ENCODE measurements around the gene DTNB.

Gene DTNB

GRCh38 chr2:25453199-25453905 is 220.0 kb downstream of the DTNB start:
- DNase-seq = no peak
- in situ Hi-C loops (cut with HindIII; ENCODE audit: low pct_ligation_motif_present, low pct_unique_long_range_greater_than_20kb, low sequenced_read_pairs) = no loop called here

- DNase-seq = no peak
- in situ Hi-C loops (cut with HindIII; ENCODE audit: low pct_ligation_motif_present, low pct_unique_long_range_greater_than_20kb, low sequenced_read_pairs) = no loop called here
Measured at GRCh38 chr2:25448808-25449207, 224.6 kb downstream of the DTNB start.

GRCh38 chr2:25447018-25447417 is 226.4 kb downstream of the DTNB start:
- in situ Hi-C loops (cut with HindIII; ENCODE audit: low pct_ligation_motif_present, low pct_unique_long_range_greater_than_20kb, low sequenced_read_pairs) = no loop called here
- no peak for DNase-seq

GRCh38 chr2:25446122-25446521 is 227.3 kb downstream of the DTNB start:
- in situ Hi-C loops (cut with HindIII; ENCODE audit: low pct_ligation_motif_present, low pct_unique_long_range_greater_than_20kb, low sequenced_read_pairs) = no loop called here
- no peak for DNase-seq

- in situ Hi-C loops (cut with HindIII; ENCODE audit: low pct_ligation_motif_present, low pct_unique_long_range_greater_than_20kb, low sequenced_read_pairs) = no loop called here
- no peak for DNase-seq
Measured at GRCh38 chr2:25445464-25445863, 227.9 kb downstream of the DTNB start.

GRCh38 chr2:25444608-25445270 is 228.6 kb downstream of the DTNB start:
- in situ Hi-C loops (cut with HindIII; ENCODE audit: low pct_ligation_motif_present, low pct_unique_long_range_greater_than_20kb, low sequenced_read_pairs) = no loop called here
- no peak for DNase-seq

GRCh38 chr2:25443766-25444165 is 229.6 kb downstream of the DTNB start:
- in situ Hi-C loops (cut with HindIII; ENCODE audit: low pct_ligation_motif_present, low pct_unique_long_range_greater_than_20kb, low sequenced_read_pairs) = no loop called here
- no peak for DNase-seq

- in situ Hi-C loops (cut with HindIII; ENCODE audit: low pct_ligation_motif_present, low pct_unique_long_range_greater_than_20kb, low sequenced_read_pairs) = no loop called here
- no peak for DNase-seq
Measured at GRCh38 chr2:25441353-25441752, 232.0 kb downstream of the DTNB start.

GRCh38 chr2:25438793-25439192 is 234.6 kb downstream of the DTNB start:
- in situ Hi-C loops (cut with HindIII; ENCODE audit: low pct_ligation_motif_present, low pct_unique_long_range_greater_than_20kb, low sequenced_read_pairs) = no loop called here
- DNase-seq = no peak

- DNase-seq = peak; percentile 29
- in situ Hi-C loops (cut with HindIII; ENCODE audit: low pct_ligation_motif_present, low pct_unique_long_range_greater_than_20kb, low sequenced_read_pairs) = no loop called here
Measured at GRCh38 chr2:25437881-25438662, 235.3 kb downstream of the DTNB start.

GRCh38 chr2:25435421-25435820 is 238.0 kb downstream of the DTNB start:
- in situ Hi-C loops (cut with HindIII; ENCODE audit: low pct_ligation_motif_present, low pct_unique_long_range_greater_than_20kb, low sequenced_read_pairs) = no loop called here

GRCh38 chr2:25431604-25432003 is 241.8 kb downstream of the DTNB start:
- in situ Hi-C loops (cut with HindIII; ENCODE audit: low pct_ligation_motif_present, low pct_unique_long_range_greater_than_20kb, low sequenced_read_pairs) = no loop called here
- no peak for DNase-seq

More at GRCh38 chr2:25435421-25435820, 238.0 kb downstream of the DTNB start:
- no peak for DNase-seq

- in situ Hi-C loops (cut with HindIII; ENCODE audit: low pct_ligation_motif_present, low pct_unique_long_range_greater_than_20kb, low sequenced_read_pairs) = no loop called here
- DNase-seq = no peak
Measured at GRCh38 chr2:25430556-25430955, 242.8 kb downstream of the DTNB start.

- in situ Hi-C loops (cut with HindIII; ENCODE audit: low pct_ligation_motif_present, low pct_unique_long_range_greater_than_20kb, low sequenced_read_pairs) = no loop called here
Measured at GRCh38 chr2:25426326-25426725, 247.1 kb downstream of the DTNB start.

GRCh38 chr2:25424426-25425028 is 248.8 kb downstream of the DTNB start:
- in situ Hi-C loops (cut with HindIII; ENCODE audit: low pct_ligation_motif_present, low pct_unique_long_range_greater_than_20kb, low sequenced_read_pairs) = no loop called here
- DNase-seq = no peak

More at GRCh38 chr2:25426326-25426725, 247.1 kb downstream of the DTNB start:
- DNase-seq = no peak

GRCh38 chr2:25421820-25422411 is 251.5 kb downstream of the DTNB start:
- in situ Hi-C loops (cut with HindIII; ENCODE audit: low pct_ligation_motif_present, low pct_unique_long_range_greater_than_20kb, low sequenced_read_pairs) = no loop called here

GRCh38 chr2:25421289-25421688 is 252.1 kb downstream of the DTNB start:
- no peak for DNase-seq
- in situ Hi-C loops (cut with HindIII; ENCODE audit: low pct_ligation_motif_present, low pct_unique_long_range_greater_than_20kb, low sequenced_read_pairs) = no loop called here

More at GRCh38 chr2:25421820-25422411, 251.5 kb downstream of the DTNB start:
- no peak for DNase-seq

- in situ Hi-C loops (cut with HindIII; ENCODE audit: low pct_ligation_motif_present, low pct_unique_long_range_greater_than_20kb, low sequenced_read_pairs) = no loop called here
- no peak for DNase-seq
Measured at GRCh38 chr2:25420820-25421237, 252.5 kb downstream of the DTNB start.

Measured in ACHN (cell line).